CD14-positive monocyte (primary cell): Measurements from ENCODE around the gene GRIP1. TPM values are rescaled to one million over a fixed set of nuclear protein-coding genes. Genes with fewer than 3 reads are reported as not detected.

ENCODE experiments used
- DNase-seq, 3 donors: peaks; one replicate each; pipeline ENCODE4 v3.0.0-alpha.2; 2011 to 2022
- H2AFZ ChIP-seq: 2 replicates; pipeline ENCODE4 v1.6.0; 2012; ENCODE audit warnings: mild to moderate bottlenecking, low read depth, low read length, inconsistent platforms; ENCODE audit not compliant: insufficient read depth, poor library complexity, severe bottlenecking
- H3K27ac ChIP-seq, 2 donors: 1 replicate in 1 of 2; 2 replicates in 1 of 2; pipeline ENCODE4 v1.5.1; 2012 to 2013; ENCODE audit warnings: low read length in 2 of 2, control low read depth in 1 of 2, inconsistent platforms in 1 of 2, low read depth in 1 of 2, mild to moderate bottlenecking in 1 of 2
- H3K27me3 ChIP-seq, 2 donors: one replicate each; pipeline versions ENCODE4 v1.6.0 to v1.6.1; 2011 to 2013; ENCODE audit warnings: low read length in 2 of 2; ENCODE audit not compliant: control insufficient read depth in 2 of 2, insufficient read depth in 2 of 2
- H3K36me3 ChIP-seq, 2 donors: replicated peaks in 1 of 2; 1 replicate in 1 of 2; 2 replicates in 1 of 2; pipeline versions ENCODE4 v1.5.1 to v1.6.1; 2012 to 2013; ENCODE audit warnings: low read length in 2 of 2, control low read depth in 1 of 2, inconsistent platforms in 1 of 2, mild to moderate bottlenecking in 1 of 2; ENCODE audit not compliant: insufficient read depth in 2 of 2, control insufficient read depth in 1 of 2
- H3K4me1 ChIP-seq, 2 donors: 1 replicate in 1 of 2; 2 replicates in 1 of 2; pipeline versions ENCODE4 v1.5.1 to v1.6.1; 2012 to 2013; ENCODE audit warnings: low read length in 2 of 2, control low read depth in 1 of 2, inconsistent platforms in 1 of 2, mild to moderate bottlenecking in 1 of 2, moderate library complexity in 1 of 2; ENCODE audit not compliant: insufficient read depth in 2 of 2, control insufficient read depth in 1 of 2
- H3K4me2 ChIP-seq: replicated peaks from 2 replicates; pipeline ENCODE3; 2012; ENCODE audit warnings: low read length, moderate library complexity, mild to moderate bottlenecking; ENCODE audit not compliant: poor library complexity, severe bottlenecking; ENCODE audit errors: extremely low read depth
- H3K4me3 ChIP-seq, 3 experiments: fragments of 200-600 bp in 1 of 3; sonication (generic) in 1 of 3; replicated peaks in 1 of 3; 1 replicate in 2 of 3; 2 replicates in 1 of 3; pipeline ENCODE4 v1.5.1; 2011 to 2013; ENCODE audit warnings: low read length in 3 of 3, mild to moderate bottlenecking in 3 of 3, control low read depth in 2 of 3, low read depth in 2 of 3, inconsistent platforms in 1 of 3, moderate library complexity in 1 of 3
- H3K79me2 ChIP-seq: 2 replicates; pipeline ENCODE4 v1.6.0; 2012; ENCODE audit warnings: mild to moderate bottlenecking, control low read depth, inconsistent platforms, low read length, moderate library complexity; ENCODE audit not compliant: insufficient read depth
- H3K9ac ChIP-seq: 2 replicates; pipeline ENCODE4 v1.6.0; 2017; ENCODE audit warnings: low read length, mild to moderate bottlenecking; ENCODE audit not compliant: insufficient read depth, poor library complexity, severe bottlenecking
- H3K9me3 ChIP-seq, 2 donors: replicated peaks in 1 of 2; 1 replicate in 1 of 2; 2 replicates in 1 of 2; pipeline versions ENCODE4 v1.5.1 to v1.6.1; 2012 to 2013; ENCODE audit warnings: low read length in 2 of 2, control low read depth in 1 of 2; ENCODE audit not compliant: control insufficient read depth in 1 of 2, insufficient read depth in 1 of 2
- H4K20me1 ChIP-seq: 2 replicates; pipeline ENCODE4 v1.6.0; 2012; ENCODE audit warnings: mild to moderate bottlenecking, low read length, control low read depth, moderate library complexity; ENCODE audit not compliant: insufficient read depth
- H3K27ac Mint-ChIP-seq, 7 donors: one replicate each; pipeline ENCODE4 v1.8.0; 2020; ENCODE audit warnings: mild to moderate bottlenecking in 7 of 7, mixed read lengths in 7 of 7, moderate library complexity in 6 of 7, inconsistent platforms in 2 of 7
- H3K27me3 Mint-ChIP-seq, 3 donors: one replicate each; pipeline ENCODE4 v1.8.0; 2021 to 2022; ENCODE audit warnings: low read depth in 3 of 3, mild to moderate bottlenecking in 3 of 3, mixed read lengths in 3 of 3, moderate library complexity in 3 of 3, inconsistent platforms in 1 of 3
- H3K36me3 Mint-ChIP-seq, 2 donors: one replicate each; pipeline ENCODE4 v1.8.0; 2020; ENCODE audit warnings: mixed read lengths in 2 of 2, inconsistent platforms in 1 of 2, mild to moderate bottlenecking in 1 of 2
- H3K4me1 Mint-ChIP-seq: one replicate; pipeline ENCODE4 v1.8.0; 2020; ENCODE audit warnings: mild to moderate bottlenecking, mixed read lengths
- H3K4me3 Mint-ChIP-seq, 2 donors: one replicate each; pipeline ENCODE4 v1.8.0; 2020; ENCODE audit warnings: mild to moderate bottlenecking in 2 of 2, mixed read lengths in 2 of 2, moderate library complexity in 1 of 2
- H3K9me3 Mint-ChIP-seq, 7 donors: one replicate each; pipeline ENCODE4 v1.8.0; 2020 to 2022; ENCODE audit warnings: mixed read lengths in 7 of 7, mild to moderate bottlenecking in 6 of 7, moderate library complexity in 6 of 7, inconsistent platforms in 2 of 7
- WGBS: methylation state at CpG from one replicate; pipeline ENCODE4 v1.1.5; 2013; ENCODE audit warnings: missing lambda C conversion rate; ENCODE audit not compliant: insufficient coverage; 5-methylcytosine and 5-hydroxymethylcytosine counted together
- intact Hi-C, 2 donors: fragments of 100-400 bp; cut with micrococcal nuclease; formaldehyde crosslinking; loops; one replicate each; pipeline versions ENCODE4 v1.15.0 to v1.15.1; 2023
- polyA plus RNA-seq, 3 donors: library from polyadenylated mRNA; depleted of rRNA in 1 of 3; unstranded in 2 of 3; stranded (reverse) in 1 of 3; fragments of 300-500 nt in 2 of 3; fragments of >200 nt in 1 of 3; fragmentation: Illumina TruSeq in 2 of 3; gene quantifications; 1 replicate in 2 of 3; 2 replicates in 1 of 3; pipeline ENCODE4 v1.2.3, GENCODE V29; 2012 to 2021
- TF ChIP-seq, protein P1 (sequence below): fragments of 200-600 bp; IDR thresholded peaks from one replicate; pipeline ENCODE4 v1.8.0; 2022; ENCODE audit warnings: antibody characterized with exemption, mild to moderate bottlenecking

The GRIP1 gene
- polyA plus RNA-seq, 3 donors: 0.21 TPM; not detected in 2

DNA sequence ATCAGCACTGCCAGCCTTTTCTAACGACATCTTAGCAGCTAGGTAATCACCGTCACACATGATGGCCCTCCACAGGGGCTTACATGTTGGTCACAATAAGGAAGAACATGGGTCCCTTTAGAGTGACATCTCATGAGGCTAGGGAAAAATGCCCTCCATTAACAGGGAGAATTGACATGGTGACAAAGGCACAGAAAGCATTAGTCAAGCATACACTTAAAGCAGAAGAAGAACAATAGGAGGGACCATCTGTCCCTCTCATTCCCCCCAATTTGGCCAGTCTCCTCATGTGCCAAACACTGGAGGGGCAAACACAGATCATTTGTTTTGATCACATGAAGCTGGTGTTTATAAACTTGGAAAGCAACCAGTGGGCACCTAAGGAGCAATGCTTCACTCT, 78.0 kb downstream of the GRIP1 start:
- Histone ChIP-seq H3K4me2 (no peak overlapping the region), H3K79me2 (no peaks in the 10 kb centered on the region), H3K9ac (no peak overlapping the region), H2AFZ (no peak overlapping the region), H3K4me3 (no peak overlapping the region), H3K27ac (no peak overlapping the region), H4K20me1 (no peaks in the 10 kb centered on the region), H3K36me3 (no peaks in the 10 kb centered on the region), H3K27me3 (no peaks in the 10 kb centered on the region), H3K4me1 (no peaks in the 10 kb centered on the region), H3K9me3 (no peaks in the 10 kb centered on the region)
- TF ChIP-seq, protein P1, sequence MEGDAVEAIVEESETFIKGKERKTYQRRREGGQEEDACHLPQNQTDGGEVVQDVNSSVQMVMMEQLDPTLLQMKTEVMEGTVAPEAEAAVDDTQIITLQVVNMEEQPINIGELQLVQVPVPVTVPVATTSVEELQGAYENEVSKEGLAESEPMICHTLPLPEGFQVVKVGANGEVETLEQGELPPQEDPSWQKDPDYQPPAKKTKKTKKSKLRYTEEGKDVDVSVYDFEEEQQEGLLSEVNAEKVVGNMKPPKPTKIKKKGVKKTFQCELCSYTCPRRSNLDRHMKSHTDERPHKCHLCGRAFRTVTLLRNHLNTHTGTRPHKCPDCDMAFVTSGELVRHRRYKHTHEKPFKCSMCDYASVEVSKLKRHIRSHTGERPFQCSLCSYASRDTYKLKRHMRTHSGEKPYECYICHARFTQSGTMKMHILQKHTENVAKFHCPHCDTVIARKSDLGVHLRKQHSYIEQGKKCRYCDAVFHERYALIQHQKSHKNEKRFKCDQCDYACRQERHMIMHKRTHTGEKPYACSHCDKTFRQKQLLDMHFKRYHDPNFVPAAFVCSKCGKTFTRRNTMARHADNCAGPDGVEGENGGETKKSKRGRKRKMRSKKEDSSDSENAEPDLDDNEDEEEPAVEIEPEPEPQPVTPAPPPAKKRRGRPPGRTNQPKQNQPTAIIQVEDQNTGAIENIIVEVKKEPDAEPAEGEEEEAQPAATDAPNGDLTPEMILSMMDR: no peak
- intact Hi-C loops: no loop called here
- peak overlapping the region in 1 of 7 donors; percentile 15 for H3K27ac Mint-ChIP-seq
- H3K27me3 Mint-ChIP-seq: no peaks in the 10 kb centered on the region
- peaks cover 39% of the 10 kb centered on the region for H3K4me1 Mint-ChIP-seq
- WGBS: 78% methylated on average over 1 of the region's 2 CpGs
- DNase-seq: no peak
- H3K4me3 Mint-ChIP-seq: no peak overlapping the region
- no peaks in the 10 kb centered on the region for H3K36me3 Mint-ChIP-seq
- no peaks in the 10 kb centered on the region for H3K9me3 Mint-ChIP-seq

DNA sequence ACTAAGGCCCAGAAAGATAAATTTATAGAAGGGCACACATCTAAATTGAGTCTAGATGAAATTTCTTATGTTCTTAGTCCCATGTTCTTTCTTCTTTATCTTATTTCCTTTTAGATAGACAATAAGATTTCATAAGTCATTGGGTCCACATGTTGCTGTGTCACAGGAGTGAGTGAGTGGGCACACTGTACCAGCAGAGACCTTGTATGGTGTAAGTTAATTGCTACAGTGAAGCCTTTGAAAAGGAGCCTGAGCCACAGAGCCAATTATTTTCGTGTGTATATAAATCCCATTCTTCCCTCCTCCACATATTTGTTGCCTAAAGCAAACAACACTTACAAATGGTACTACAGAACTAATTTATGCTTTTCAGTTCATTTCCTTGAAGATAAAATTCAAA, 79.1 kb downstream of the GRIP1 start:
- intact Hi-C loops: no loop called here
- Mint-ChIP-seq H3K9me3 (no peaks in the 10 kb centered on the region), H3K27ac (no peak overlapping the region), H3K27me3 (no peaks in the 10 kb centered on the region), H3K36me3 (no peaks in the 10 kb centered on the region), H3K4me3 (no peak overlapping the region), H3K4me1 (peaks cover 39% of the 10 kb centered on the region)
- TF ChIP-seq, protein P1: no peak
- Histone ChIP-seq H3K9me3 (no peaks in the 10 kb centered on the region), H4K20me1 (no peaks in the 10 kb centered on the region), H3K27me3 (no peaks in the 10 kb centered on the region), H3K4me2 (no peak overlapping the region), H3K79me2 (no peaks in the 10 kb centered on the region), H3K4me3 (no peak overlapping the region), H3K27ac (no peak overlapping the region), H3K36me3 (no peaks in the 10 kb centered on the region), H2AFZ (no peak overlapping the region), H3K9ac (no peak overlapping the region), H3K4me1 (no peaks in the 10 kb centered on the region)
- no peak for DNase-seq
- no CpG with 5 or more reads among the region's 1 CpG for WGBS
